Measurements from ENCODE around the gene SLC26A5. TPM values are rescaled to one million over a fixed set of nuclear protein-coding genes. Genes with fewer than 3 reads are reported as not detected.
"Not testable (repeated sequence)": the region's sequence is repeated elsewhere in the genome, so short reads cannot be mapped to it uniquely, and the experiment has no call there.

SLC26A5 gene
- not detected for total RNA-seq

DNA sequence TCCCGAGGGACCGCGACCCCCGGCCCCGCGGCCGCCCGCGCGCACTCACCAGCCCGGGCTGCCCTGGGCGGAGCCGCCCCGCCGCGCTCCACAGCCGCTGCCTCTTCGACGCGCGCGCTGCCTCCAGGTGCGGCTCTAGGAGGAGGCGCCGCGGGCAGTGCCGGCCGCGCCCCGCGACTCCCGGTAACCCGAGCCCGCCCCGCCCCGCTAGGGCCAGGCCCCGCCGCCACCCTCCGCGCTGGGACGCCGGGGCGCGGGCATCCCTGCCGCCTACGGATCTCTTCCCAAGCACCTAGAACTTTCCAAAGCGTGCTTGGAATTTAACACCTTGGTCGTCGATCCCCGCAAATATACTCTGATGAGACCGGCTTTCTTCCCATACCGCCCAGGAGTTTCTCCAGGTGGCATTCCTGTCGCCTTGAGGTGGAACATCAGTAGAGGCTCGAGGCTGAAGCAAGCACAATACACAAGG, at the start of gene SLC26A5:
SLC26A5 (minus strand) TSS at position 159 of the 472 bp plus-strand sequence. CDS start 24,693 bp downstream, outside the sequence.
- no peak for DNase-seq

DNA sequence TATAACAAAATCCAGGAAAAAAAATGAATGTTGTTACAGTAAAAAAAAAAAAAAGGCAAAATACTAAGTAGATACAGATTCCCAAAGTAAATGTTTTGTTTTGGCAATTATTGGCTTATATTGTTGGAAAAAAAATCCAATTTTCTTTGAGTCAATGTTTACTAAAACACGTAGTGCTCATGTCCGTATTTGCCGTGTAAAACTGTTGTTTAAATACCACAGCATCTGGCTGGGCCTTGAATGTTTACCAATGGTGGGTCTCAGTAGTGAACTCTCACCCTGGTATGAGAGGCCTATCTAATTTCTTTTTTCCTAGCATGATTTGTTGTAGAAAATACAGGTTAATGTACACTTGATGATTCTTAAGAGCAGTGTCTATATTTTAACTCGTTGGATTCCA, 41.4 kb upstream of the SLC26A5 start:
- DNase-seq, result no peak

DNA sequence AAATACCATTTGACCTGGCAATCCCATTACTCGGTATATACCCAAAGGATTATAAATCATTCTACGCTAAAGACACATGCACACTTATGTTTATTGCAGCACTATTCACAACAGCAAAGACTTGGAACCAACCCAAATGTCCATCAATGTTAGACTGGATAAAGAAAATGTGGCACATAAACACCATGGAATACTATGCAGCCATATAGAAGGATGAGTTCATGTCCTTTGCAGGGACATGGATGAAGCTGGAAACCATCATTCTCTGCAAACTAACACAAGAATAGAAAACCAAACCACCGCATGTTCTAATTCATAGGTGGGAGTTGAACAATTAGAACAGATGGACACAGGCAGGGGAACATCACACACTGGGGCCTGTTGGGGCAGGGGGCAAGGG, 40.9 kb upstream of the SLC26A5 start:
- not testable (repeated sequence) for DNase-seq

GRCh38 chr7:103480771-103481170, 34.8 kb upstream of the SLC26A5 start:
- no peak for DNase-seq

DNA sequence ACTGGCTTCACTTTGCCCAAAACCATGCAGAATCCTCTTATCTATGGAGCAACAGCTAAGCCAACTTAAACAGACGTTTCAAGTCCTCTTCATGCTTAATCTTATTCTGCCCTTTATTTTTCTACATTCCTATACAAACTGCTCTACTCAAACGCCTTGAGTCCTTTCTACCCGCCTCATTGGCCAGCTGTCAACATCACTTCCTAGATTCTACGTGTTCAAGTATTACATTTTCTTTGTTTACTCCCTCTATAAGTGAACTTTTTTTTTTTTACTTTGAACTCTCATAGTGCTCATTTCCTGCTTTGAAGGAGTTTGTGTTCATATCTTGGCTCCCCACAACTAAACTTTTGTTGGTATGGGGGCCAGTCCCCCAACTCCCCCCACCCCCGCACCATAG, 28.9 kb upstream of the SLC26A5 start:
- no peak for DNase-seq

DNA sequence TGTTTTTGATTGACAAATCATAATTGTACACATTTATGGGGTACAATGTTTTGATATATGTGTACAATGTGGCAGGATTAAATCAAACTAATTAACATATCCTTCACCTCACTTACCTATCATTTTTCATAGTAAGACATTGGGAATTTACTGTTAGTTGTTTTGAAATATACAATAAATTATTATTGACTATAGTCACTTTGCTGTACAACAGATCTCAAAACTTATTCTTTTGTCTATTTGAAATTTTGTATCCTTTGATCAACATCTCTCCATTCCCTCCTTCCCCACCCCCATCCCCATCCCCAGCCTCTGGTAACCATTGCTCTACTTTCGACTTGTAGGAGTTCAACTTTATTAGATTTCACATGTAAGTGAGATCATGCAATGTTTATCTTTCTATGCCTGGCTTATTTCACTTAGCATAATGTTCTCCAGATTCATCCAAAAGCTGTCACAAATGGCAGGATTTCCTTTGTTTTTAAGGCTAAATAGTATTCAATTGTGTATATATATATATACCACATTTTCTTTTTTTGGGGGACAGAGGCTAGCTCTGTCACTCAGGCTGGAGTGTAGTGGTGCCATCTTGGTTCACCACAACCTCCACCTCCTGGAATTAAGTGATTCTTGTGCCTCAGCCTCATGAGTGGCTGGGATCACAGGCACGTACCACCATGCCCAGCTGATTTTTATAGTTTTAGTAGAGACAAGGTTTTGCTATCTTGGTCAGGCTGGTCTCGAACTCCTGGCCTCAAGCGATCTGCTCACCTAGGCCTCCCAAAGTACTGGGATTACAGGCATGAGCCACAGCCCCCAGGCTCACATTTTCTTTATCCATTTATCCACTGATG, 23.3 kb upstream of the SLC26A5 start:
- DNase-seq, result no peak

DNA sequence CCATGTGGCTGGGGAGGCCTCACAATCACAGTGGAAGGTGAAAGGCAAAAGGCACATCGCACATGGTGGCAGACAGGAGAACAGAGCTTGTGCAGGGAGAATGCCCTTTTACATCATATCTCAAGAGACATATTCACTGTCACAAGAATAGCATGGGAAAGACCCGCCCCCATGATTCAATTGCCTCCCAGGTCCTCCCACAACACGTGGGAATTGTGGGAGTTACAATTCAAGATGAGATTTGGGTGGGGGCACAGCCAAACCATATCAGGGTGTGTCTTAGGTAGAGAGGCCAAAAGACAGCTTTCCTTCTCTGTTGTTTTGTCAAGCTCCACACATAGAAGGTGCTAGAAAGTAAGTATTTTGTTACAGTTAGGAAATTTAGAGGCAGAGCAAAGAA, 20.8 kb upstream of the SLC26A5 start:
- no peak for DNase-seq

GRCh38 chr7:103462358-103462757, 16.4 kb upstream of the SLC26A5 start:
- DNase-seq, result no peak

DNA sequence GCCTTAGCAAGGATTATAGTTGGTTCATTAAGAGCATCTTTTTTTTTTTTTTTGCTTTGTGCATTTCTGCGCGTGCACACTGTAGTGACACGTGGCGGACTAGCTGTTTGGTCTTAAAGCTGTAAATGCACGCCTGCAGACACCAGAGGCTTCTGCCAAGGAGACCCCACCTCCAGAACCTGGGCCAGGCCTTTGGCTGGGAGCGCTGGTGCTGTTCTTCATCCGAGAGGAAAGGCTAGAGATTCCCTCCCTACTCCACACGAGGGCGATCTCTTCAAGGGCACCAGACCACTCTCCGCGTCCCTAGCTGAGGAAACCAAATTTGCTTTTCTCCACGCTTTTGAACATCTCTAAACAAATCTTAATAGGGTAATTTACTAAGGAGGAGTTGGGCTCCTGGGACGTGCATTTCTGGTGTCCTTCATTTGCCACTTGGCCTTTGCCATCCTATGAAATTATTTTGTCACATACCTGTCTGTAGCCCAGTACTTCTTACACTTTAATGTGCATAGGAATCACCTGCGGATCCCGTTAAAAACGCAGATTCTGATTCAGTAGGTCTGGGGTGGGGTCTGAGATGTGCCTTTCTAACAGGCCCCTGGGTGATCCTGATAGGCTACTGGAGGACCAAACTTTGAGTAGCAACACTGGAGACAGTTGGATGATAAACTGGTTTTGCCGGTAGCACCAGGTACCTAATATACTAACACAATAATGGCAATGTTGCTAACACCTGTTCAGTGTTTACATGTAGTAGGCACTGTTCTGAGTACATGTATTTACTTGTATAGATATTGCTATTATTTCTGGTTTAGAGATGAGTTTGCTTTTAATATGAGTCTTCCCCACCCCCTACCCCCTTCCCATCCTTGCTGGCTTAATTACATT, 1.3 kb upstream of the SLC26A5 start:
- DNase-seq, result no peak

GRCh38 chr7:103445228-103446048, 569 bp downstream of the SLC26A5 start:
- no peak for DNase-seq

DNA sequence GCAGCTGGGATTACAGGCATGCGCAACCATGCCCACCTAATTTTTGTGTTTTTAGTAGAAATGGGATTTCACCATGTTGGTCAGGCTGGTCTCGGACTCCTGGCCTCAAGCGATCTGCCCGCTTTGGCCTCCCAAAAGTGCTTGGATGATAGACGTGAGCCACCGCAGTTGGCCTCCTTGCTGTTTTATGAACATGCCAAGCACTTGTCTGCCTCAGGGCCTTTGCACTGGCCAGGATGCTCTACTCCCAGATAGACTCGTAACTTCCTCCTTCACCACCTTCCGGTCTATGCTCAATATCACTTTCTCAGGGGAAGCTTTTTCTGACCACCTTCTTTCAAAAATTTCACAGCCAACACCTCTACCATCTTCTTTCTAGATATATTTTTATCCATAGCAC, 6.3 kb downstream of the SLC26A5 start:
- no peak for DNase-seq

DNA sequence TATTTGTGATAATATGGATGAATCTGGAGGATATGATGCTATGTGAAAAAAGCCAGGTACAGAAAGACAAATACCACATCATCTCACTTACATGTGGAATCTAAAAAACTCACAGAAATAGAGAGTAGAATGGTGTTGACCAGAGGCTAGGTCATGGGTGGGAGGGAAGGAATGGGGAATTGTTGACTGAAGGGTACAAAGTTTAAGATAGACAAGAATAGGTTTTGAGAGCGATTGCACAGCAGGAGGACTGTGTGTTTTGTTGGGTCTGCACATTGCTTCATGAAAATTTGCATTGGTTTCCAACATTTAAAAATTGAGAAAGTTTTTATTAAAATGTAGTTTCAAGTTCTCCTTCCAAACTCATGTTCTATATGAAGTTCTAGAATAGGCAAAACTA, 8.4 kb downstream of the SLC26A5 start:
- DNase-seq, result no peak

DNA sequence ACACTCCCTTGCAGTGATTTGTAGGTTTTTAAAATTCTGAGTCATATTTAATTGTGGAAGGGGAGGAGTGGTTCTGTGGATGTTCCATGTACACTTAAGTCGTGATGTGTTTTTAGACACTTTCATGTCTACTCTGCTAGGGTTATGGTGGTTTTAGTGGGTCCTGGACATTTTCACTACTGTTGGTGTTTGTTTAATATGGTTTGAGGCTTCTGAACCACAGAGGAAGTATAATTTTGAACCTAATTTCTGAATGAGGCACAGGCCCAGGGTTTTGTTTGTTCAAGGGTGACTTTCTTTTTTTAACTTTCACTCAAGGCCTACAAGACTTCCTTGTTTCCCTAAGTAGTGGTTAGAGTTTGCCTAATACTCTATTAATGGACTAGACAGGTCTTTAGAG, 13.3 kb downstream of the SLC26A5 start:
- no peak for DNase-seq

- DNase-seq, result no peak
These were observed 20.8 kb downstream of the SLC26A5 start for GRCh38 chr7:103425177-103425576.

DNA sequence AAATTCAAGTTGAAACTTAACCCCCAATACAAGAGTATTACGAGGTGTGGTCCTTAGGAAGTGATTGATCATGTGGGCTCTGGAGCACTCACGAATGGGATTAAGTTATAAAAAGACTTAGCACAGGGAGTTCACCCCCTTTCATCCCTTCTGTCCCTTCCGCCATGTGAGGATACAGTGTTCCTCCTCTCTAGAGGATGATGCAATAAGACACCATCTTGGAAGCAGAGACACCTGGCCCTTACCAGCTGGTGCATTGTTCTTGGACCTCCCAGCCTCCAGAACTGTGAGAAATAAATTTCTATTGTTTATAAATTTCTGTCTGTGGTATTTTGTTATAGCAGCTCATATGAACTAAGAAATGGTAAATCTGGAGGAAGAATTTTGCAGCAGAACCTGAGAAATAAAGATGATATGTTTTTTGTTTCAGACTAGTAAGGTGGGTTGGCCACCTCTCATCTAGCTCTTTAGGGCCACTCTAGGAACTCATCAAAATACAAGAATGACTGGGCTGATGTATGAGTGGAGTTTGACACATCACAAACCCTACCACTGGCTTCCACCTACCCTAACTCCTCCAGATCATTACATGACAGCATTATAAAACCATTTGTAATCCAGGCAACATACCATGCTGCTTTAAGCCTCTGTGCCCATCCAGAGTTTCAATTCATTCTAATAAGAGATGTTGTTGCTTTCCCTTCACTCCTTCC, 22.4 kb downstream of the SLC26A5 start:
- no peak for DNase-seq

- DNase-seq, result no peak
These were observed 25.1 kb downstream of the SLC26A5 start for GRCh38 chr7:103420857-103421384.

- no peak for DNase-seq
These were observed 27.8 kb downstream of the SLC26A5 start for GRCh38 chr7:103418241-103418640.

GRCh38 chr7:103413407-103413806, 32.6 kb downstream of the SLC26A5 start:
- DNase-seq, result no peak

GRCh38 chr7:103412151-103412550, 33.9 kb downstream of the SLC26A5 start:
- no peak for DNase-seq

DNA sequence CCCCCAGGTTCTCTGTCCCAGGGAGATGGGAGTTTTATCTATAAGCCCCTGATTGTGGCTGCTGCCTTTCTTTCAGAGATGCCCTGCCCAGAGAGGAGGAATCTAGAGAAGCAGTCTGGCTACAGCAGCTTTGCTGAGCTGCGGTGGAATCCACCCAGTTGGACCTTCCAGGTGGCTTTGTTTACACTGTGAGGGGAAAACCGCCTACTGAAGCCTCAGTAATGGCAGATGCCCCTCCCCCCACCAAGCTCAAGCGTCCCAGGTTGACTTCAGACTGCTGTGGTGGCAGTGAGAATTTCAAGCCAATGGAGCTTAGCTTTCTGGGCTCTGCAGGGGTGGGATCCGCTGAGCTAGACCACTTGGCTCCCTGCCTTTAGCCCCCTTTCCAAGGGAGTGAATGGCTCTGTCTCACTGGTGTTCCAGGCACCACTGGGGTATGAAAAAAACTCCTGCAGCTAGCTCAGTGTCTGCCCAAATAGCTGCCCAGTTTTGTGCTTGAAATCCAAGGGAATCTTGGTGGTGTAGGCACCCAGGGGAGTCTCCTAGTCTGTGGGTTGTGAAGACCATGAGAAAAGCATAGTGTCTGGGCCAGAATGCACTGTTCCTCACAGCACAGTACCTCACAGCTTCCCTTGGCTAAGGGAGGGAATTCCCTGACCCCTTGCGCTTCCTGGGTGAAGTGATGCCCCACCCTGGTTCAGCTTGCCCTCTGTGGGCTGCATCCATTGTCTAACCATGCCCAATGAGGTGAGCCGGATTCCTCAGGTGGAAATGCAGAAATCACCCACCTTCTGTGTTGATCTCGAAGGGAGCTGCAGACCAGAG, 40.0 kb downstream of the SLC26A5 start:
- not testable (repeated sequence) for DNase-seq

Measured in occipital lobe (tissue), 2 donors.